GM12874 (cell line): Measurements from ENCODE around the gene ZNF26.

Source experiments
- CTCF ChIP-seq: IDR thresholded peaks from 2 replicates; pipeline ENCODE4 v1.5.1; 2011; ENCODE audit warnings: low read depth, mild to moderate bottlenecking, control low read depth, low read length, moderate library complexity; ENCODE audit not compliant: insufficient read depth

Gene ZNF26

GRCh38 chr12:132946246-132946820 lies 39.8 kb upstream of the ZNF26 start:
- TF ChIP-seq CTCF, result no peak

GRCh38 chr12:132948146-132949066 lies 37.8 kb upstream of the ZNF26 start:
- TF ChIP-seq CTCF, result no peak

- no peak for TF ChIP-seq CTCF
Measured at GRCh38 chr12:132949936-132950837, 36.0 kb upstream of the ZNF26 start.

GRCh38 chr12:132950844-132951535 lies 35.2 kb upstream of the ZNF26 start:
- TF ChIP-seq CTCF, result no peak

- TF ChIP-seq CTCF, result no peak
Measured at GRCh38 chr12:132951649-132952048, 34.5 kb upstream of the ZNF26 start.

- no peak for TF ChIP-seq CTCF
Measured at GRCh38 chr12:132952371-132953162, 33.6 kb upstream of the ZNF26 start.
